Inflammatory macrophage (primary cell): ENCODE measurements around the gene HJV.
"Not testable (repeated sequence)": the region's sequence is repeated elsewhere in the genome, so short reads cannot be mapped to it uniquely, and the experiment has no call there.

ENCODE experiments used
- DNase-seq, 2 donors: peaks; one replicate each; pipeline ENCODE4 v3.0.0-alpha.2; 2020 to 2022
- total RNA-seq, 18 experiments: gene quantifications; one replicate each; lab custom pipeline; 2026; ENCODE audit warnings: mixed read lengths in 6 of 18, inconsistent platforms in 2 of 18; lab: John Stamatoyannopoulos, UW

Gene HJV
- total RNA-seq: 0 to 0.13 (median 0) reads per million in 18 experiments

GRCh38 chr1:146021622-146022402 is at the start of gene HJV:
TSS of gene HJV (minus strand) at chr1:146021735. CDS start at chr1:146020231, 1,504 bp downstream.
- DNase-seq: no peak

- DNase-seq: not testable (repeated sequence)
These were observed 37.6 kb upstream of the HJV start for GRCh38 chr1:146059148-146059547.

GRCh38 chr1:146051852-146052676 is 30.5 kb upstream of the HJV start:
- peak; percentile 93 to 96 for DNase-seq

GRCh38 chr1:146051452-146051851 is 29.9 kb upstream of the HJV start:
- no peak for DNase-seq

GRCh38 chr1:146050652-146050963 is 29.1 kb upstream of the HJV start:
- DNase-seq: not testable (repeated sequence)

- DNase-seq: not testable (repeated sequence)
These were observed 28.5 kb upstream of the HJV start for GRCh38 chr1:146049866-146050651.

- no peak for DNase-seq
These were observed 27.9 kb upstream of the HJV start for GRCh38 chr1:146049436-146049835.

GRCh38 chr1:146048514-146049115 is 27.1 kb upstream of the HJV start:
- peak; percentile 25 to 51 for DNase-seq

- DNase-seq: no peak
These were observed 25.1 kb upstream of the HJV start for GRCh38 chr1:146046664-146047063.

- no peak for DNase-seq
These were observed 18.3 kb upstream of the HJV start for GRCh38 chr1:146039844-146040194.

GRCh38 chr1:146036965-146037646 is 15.6 kb upstream of the HJV start:
- peak; percentile 86 to 94 for DNase-seq

- no peak for DNase-seq
These were observed 14.9 kb upstream of the HJV start for GRCh38 chr1:146036241-146036964.

- DNase-seq: peak; percentile 42 to 50
These were observed 13.5 kb upstream of the HJV start for GRCh38 chr1:146035048-146035423.

GRCh38 chr1:146032631-146033219 is 11.2 kb upstream of the HJV start:
- DNase-seq: peak; percentile 53 to 67

- no peak for DNase-seq
These were observed 9.9 kb upstream of the HJV start for GRCh38 chr1:146031476-146031875.

GRCh38 chr1:146029117-146029516 is 7.6 kb upstream of the HJV start:
- no peak for DNase-seq

GRCh38 chr1:146026650-146027049 is 5.1 kb upstream of the HJV start:
- not testable (repeated sequence) for DNase-seq

GRCh38 chr1:146025787-146026495 is 4.4 kb upstream of the HJV start:
- not testable (repeated sequence) for DNase-seq

GRCh38 chr1:146022403-146023127 is 1.0 kb upstream of the HJV start:
- DNase-seq: no peak

- DNase-seq: no peak
These were observed 487 bp downstream of the HJV start for GRCh38 chr1:146021050-146021445.
